Gastroesophageal sphincter (tissue), 4 donors: ENCODE data around the gene ARFGAP1. TPM values are rescaled to one million over a fixed set of nuclear protein-coding genes. Genes with fewer than 3 reads are reported as not detected.

ENCODE experiments used
- ATAC-seq: fragments of 150-250 bp; one replicate; pipeline ENCODE4 v1.9.1; 2016; ENCODE audit warnings: mild to moderate bottlenecking, moderate library complexity
- H3K27ac ChIP-seq, 4 donors: fragments of 200-600 bp; sonication (generic) in 3 of 4; 1 replicate in 3 of 4; 2 replicates in 1 of 4; pipeline ENCODE4 v1.5.1; 2016 to 2019
- H3K27me3 ChIP-seq: fragments of 200-600 bp; sonication (generic); one replicate; pipeline ENCODE4 v1.5.1; 2019
- H3K36me3 ChIP-seq, 2 donors: fragments of 200-600 bp; sonication (generic); one replicate each; pipeline ENCODE4 v1.5.1; 2019; ENCODE audit warnings: control low read depth in 1 of 2
- H3K4me1 ChIP-seq, 3 donors: fragments of 200-600 bp; sonication (generic); 1 replicate in 2 of 3; 2 replicates in 1 of 3; pipeline ENCODE4 v1.5.1; 2016 to 2019; ENCODE audit warnings: control low read depth in 2 of 3
- H3K4me3 ChIP-seq, 2 donors: fragments of 200-600 bp; sonication (generic); one replicate each; pipeline ENCODE4 v1.5.1; 2019; ENCODE audit warnings: mild to moderate bottlenecking in 1 of 2, moderate library complexity in 1 of 2
- H3K9me3 ChIP-seq, 3 donors: fragments of 200-600 bp; sonication (generic); one replicate each; pipeline ENCODE4 v1.5.1; 2017 to 2019; ENCODE audit warnings: control low read depth in 2 of 3
- EP300 ChIP-seq: sonication (generic); formaldehyde crosslinking; IDR thresholded peaks from one replicate; pipeline ENCODE4 v1.6.1; 2017; ENCODE audit warnings: antibody characterized with exemption, mild to moderate bottlenecking
- POLR2A ChIP-seq, 2 donors: fragments of 450-650 bp; IDR thresholded peaks; one replicate each; pipeline ENCODE4 v1.6.1; 2017; ENCODE audit warnings: antibody characterized with exemption in 2 of 2, mild to moderate bottlenecking in 2 of 2, moderate library complexity in 1 of 2
- POLR2AphosphoS5 ChIP-seq: sonication (generic); formaldehyde crosslinking; IDR thresholded peaks from one replicate; pipeline ENCODE4 v1.6.1; 2017; ENCODE audit warnings: antibody characterized with exemption
- WGBS, 2 donors: methylation state at CpG; one replicate each; pipeline ENCODE4 v1.1.5; 2018; ENCODE audit warnings: low coverage in 1 of 2; 5-methylcytosine and 5-hydroxymethylcytosine counted together
- total RNA-seq, 4 donors: library from RNA; depleted of rRNA; stranded (reverse); fragments of >200 nt; gene quantifications; one replicate each; pipeline ENCODE4 v1.1.0, GENCODE V29; 2016
- TF ChIP-seq, protein P1 (sequence below), 4 experiments: fragments of 200-600 bp in 2 of 4; fragments of 450-650 bp in 2 of 4; sonication (generic) in 1 of 4; IDR thresholded peaks; one replicate each; pipeline ENCODE4 v1.5.1; 2017 to 2019; ENCODE audit warnings: antibody characterized with exemption in 4 of 4, mild to moderate bottlenecking in 2 of 4, moderate library complexity in 2 of 4

Gene ARFGAP1
- total RNA-seq, 4 donors from 2014 or later: 35.0 to 50.1 (median 45.2) TPM

DNA sequence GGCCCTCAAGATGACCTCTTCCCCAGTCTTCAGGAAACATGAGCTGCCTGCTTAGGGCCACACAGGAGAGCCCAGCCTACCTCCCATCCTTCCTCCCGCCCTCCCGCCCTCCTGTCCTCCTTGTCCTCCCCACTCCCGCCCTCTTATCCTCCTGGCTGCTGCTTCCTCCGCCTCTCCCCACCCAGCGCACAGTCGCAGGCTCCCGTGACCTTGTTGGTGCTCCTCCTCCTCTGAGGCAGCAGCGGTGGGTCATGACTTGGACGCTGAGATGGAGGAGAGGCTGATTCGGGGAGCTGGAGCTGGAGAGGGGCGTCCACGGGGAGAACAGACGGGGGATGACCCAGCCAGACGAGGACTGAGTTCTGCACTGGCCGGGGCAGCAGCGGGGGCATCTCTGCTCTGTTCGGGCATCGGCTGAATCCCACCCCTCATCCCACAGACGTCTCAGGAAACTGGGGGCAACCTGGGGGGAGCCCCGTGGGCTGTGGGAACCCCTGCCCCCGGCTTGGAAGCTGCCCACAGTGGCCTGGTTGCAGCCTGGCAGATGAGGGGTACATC, 56.2 kb downstream of the ARFGAP1 start:
- Histone ChIP-seq H3K4me3 (no peak overlapping the region), H3K27ac (no peak overlapping the region), H3K27me3 (peaks cover 91% of the 10 kb centered on the region), H3K36me3 (no peaks in the 10 kb centered on the region), H3K9me3 (peaks cover 0 to 16% (median 0%) of the 10 kb centered on the region in 3 donors), H3K4me1 (no peaks in the 10 kb centered on the region)
- TF ChIP-seq, protein P1, sequence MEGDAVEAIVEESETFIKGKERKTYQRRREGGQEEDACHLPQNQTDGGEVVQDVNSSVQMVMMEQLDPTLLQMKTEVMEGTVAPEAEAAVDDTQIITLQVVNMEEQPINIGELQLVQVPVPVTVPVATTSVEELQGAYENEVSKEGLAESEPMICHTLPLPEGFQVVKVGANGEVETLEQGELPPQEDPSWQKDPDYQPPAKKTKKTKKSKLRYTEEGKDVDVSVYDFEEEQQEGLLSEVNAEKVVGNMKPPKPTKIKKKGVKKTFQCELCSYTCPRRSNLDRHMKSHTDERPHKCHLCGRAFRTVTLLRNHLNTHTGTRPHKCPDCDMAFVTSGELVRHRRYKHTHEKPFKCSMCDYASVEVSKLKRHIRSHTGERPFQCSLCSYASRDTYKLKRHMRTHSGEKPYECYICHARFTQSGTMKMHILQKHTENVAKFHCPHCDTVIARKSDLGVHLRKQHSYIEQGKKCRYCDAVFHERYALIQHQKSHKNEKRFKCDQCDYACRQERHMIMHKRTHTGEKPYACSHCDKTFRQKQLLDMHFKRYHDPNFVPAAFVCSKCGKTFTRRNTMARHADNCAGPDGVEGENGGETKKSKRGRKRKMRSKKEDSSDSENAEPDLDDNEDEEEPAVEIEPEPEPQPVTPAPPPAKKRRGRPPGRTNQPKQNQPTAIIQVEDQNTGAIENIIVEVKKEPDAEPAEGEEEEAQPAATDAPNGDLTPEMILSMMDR (IDR thresholded peaks at IDR 0.05): no peak
- no peak for TF ChIP-seq POLR2A (IDR thresholded peaks at IDR 0.05)
- TF ChIP-seq POLR2AphosphoS5: no peak
- TF ChIP-seq EP300: no peak
- no peak for ATAC-seq
- 80% methylated on average over 1 of the region's 21 CpGs; no CpG with 5 or more reads in 1 of the 2 donors for WGBS, 2 donors

DNA sequence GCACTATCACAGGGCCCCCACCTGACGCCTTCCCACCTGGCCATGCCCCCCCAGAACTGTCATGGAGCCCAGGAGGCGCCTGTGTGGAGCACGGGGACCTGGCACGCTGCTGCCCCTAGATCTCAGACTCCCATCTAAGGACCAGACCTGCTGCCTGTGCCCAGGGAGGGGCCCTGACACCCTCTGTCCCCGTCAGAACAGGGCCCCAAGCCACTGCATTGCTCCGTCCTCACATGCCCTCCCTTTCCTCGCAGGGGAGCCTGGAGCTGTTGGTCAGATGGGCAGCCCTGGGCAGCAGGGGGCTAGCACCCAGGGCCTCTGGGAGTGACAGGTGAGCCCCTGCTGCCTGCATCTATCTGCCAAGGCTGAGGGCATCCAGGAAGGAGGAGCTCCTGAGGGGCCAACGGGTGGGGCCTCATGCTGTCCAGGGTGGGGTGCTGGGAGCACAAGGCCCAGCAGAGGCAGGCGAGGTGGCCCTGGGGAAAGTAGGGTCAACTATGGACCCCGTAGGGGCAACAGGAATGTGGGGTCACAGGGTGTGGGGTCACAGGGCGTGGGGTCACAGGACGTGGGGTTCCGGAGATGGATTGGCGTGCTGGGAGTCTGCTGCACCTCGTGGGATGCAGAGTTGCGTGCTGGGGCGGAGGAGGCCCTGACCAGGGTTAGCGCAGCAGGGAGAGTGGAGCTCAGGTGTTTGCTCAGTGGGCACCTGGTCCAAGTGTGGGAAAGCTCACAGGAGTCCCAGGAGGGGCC, 56.9 kb downstream of the ARFGAP1 start:
- peaks cover 0 to 16% (median 0%) of the 10 kb centered on the region in 3 donors for H3K9me3 ChIP-seq
- peaks cover 98% of the 10 kb centered on the region for H3K27me3 ChIP-seq
- WGBS, 2 donors: 63% methylated on average over 2 of the region's 18 CpGs; no CpG with 5 or more reads in 1 of the 2 donors
- no peaks in the 10 kb centered on the region for H3K36me3 ChIP-seq
- TF ChIP-seq POLR2A (IDR thresholded peaks at IDR 0.05) (no peak), POLR2AphosphoS5 (no peak), EP300 (no peak)
- TF ChIP-seq, protein P1 (IDR thresholded peaks at IDR 0.05): no peak
- H3K4me3 ChIP-seq: no peak overlapping the region
- H3K27ac ChIP-seq: no peak overlapping the region
- no peaks in the 10 kb centered on the region for H3K4me1 ChIP-seq
- no peak for ATAC-seq

DNA sequence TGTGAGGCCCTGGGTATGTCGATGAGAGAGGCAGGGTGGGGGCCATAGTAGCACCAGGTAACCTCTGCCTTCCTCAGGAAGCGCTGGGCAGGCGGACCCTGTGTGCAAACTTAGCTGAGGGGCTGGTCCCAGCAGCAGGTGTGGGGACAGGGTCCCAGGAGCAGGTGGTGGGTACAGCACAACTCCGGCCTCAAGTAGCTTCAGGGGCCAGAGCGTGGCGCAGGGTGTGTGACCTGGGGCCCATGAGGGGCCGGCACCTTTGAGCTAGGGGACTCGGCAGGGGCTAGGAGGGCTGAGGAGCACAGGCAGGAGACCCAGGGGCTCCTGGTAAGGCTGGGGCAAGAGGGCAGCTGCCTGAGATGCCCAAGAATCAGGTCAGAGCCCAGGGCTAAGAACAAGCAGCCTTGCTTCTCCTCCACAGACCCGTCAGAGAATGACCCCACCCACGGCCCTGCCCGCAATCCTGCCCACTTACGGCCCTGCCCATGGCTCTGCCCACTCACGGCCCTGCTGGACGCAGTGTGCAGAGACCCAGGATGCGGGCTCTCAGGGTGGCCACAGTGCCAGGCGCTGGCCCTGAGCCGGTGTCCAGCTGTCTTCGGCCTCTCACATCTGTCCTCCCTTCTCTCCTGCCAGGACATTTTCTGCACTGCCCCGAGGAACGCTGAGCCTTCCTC, 57.6 kb downstream of the ARFGAP1 start:
- no peak for ATAC-seq
- WGBS, 2 donors: 67 to 71% methylated on average over 3 to 7 of the region's 20 CpGs

DNA sequence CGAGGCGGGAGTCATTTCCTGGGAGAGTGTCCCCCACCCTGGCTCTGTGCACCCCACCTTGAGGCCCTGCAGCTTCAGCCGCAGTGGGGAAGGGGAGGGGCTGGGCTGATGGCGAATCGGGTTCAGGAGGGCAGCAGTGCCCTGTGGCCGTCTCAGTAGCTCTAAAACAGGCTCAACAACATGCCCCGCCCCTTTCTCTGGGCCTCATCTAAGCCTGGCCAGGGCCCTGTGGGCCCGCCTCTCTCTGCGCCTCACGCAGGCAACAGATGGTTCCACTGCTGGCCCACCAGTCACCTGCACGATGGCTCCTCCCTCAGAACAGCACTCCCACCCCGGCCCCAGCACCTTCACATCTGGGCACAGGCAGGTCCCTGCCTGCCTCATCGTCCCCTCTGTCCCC, 58.3 kb downstream of the ARFGAP1 start:
- H3K27ac ChIP-seq: no peak overlapping the region
- no peaks in the 10 kb centered on the region for H3K36me3 ChIP-seq
- peaks cover 100% of the 10 kb centered on the region for H3K27me3 ChIP-seq
- H3K4me3 ChIP-seq: no peak overlapping the region
- TF ChIP-seq POLR2AphosphoS5 (no peak), EP300 (no peak), POLR2A (IDR thresholded peaks at IDR 0.05) (no peak)
- TF ChIP-seq, protein P1 (IDR thresholded peaks at IDR 0.05): no peak
- WGBS, 2 donors: 56% methylated on average over 4 of the region's 13 CpGs; no CpG with 5 or more reads in 1 of the 2 donors
- peaks cover 0 to 16% (median 0%) of the 10 kb centered on the region in 3 donors for H3K9me3 ChIP-seq
- ATAC-seq: no peak
- no peaks in the 10 kb centered on the region for H3K4me1 ChIP-seq

More for the DNA sequence above, 57.6 kb downstream of the ARFGAP1 start:
- Histone ChIP-seq H3K4me1 (no peaks in the 10 kb centered on the region), H3K9me3 (peaks cover 0 to 16% (median 0%) of the 10 kb centered on the region in 3 donors), H3K36me3 (no peaks in the 10 kb centered on the region), H3K4me3 (no peak overlapping the region), H3K27me3 (peaks cover 100% of the 10 kb centered on the region), H3K27ac (no peak overlapping the region)
- no peak for TF ChIP-seq POLR2AphosphoS5
- no peak for TF ChIP-seq EP300

DNA sequence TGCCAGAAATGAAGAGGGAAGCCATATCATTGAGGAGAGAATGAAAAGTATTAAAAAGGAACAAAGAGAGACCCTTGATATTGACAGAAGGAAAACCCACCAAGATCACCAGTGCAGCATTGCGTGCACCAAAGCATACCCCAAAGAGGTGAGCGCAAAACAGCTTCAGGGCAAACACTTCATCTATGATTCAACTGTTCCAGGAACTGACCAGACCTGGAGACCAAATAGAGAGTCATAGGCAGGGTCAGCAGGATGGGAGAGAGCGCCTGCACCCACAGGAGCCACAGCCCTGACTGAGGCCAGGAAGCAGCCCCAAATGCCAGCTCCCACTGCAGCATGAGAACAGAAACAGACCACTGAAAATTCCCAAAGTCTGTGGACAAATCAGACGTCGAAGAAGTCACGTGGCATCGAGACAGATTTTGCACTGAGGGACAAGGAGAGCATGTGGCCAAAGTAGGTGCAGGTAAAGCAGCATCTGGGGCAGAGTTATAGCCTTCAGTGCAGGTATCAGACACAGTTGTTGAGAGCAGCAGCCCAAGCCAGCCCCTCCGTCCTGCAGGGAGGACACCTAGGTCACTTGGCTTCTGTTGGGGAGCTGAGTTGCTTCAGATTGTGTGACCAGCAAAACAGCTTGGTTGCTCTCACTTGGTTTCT, 59.3 kb downstream of the ARFGAP1 start:
- Histone ChIP-seq H3K27me3 (peaks cover 100% of the 10 kb centered on the region), H3K9me3 (peaks cover 0 to 16% (median 0%) of the 10 kb centered on the region in 3 donors), H3K4me1 (no peaks in the 10 kb centered on the region), H3K4me3 (no peak overlapping the region), H3K27ac (no peak overlapping the region), H3K36me3 (no peaks in the 10 kb centered on the region)
- 83 to 92% methylated on average over 5 to 7 of the region's 8 CpGs for WGBS, 2 donors
- ATAC-seq: no peak
- no peak for TF ChIP-seq POLR2A (IDR thresholded peaks at IDR 0.05)
- no peak for TF ChIP-seq POLR2AphosphoS5
- TF ChIP-seq, protein P1 (IDR thresholded peaks at IDR 0.05): no peak
- no peak for TF ChIP-seq EP300
